GM12891 (cell line): ENCODE measurements around the gene FZD7.

Experiments used
- DNase-seq: peaks from one replicate; pipeline ENCODE4 v3.0.0; 2011; ENCODE audit warnings: low spot score; ENCODE audit not compliant: insufficient read length
- FAIRE-seq: peaks from 2 replicates; lab custom pipeline; 2011; peaks lifted over from hg19 to GRCh38; lab: Jason Lieb, UNC
- PAX5 ChIP-seq: IDR thresholded peaks from 2 replicates; pipeline ENCODE4 v1.6.1; 2011; ENCODE audit warnings: low read length, moderate library complexity, mild to moderate bottlenecking; ENCODE audit not compliant: insufficient read depth, severe bottlenecking
- POLR2A ChIP-seq: IDR thresholded peaks from 2 replicates; pipeline ENCODE4 v1.6.1; 2011; ENCODE audit warnings: low read depth, low read length, control low read depth
- POLR2AphosphoS5 ChIP-seq: IDR thresholded peaks from 2 replicates; pipeline ENCODE4 v1.6.1; 2011; ENCODE audit warnings: low read depth, low read length, control low read depth
- POU2F2 ChIP-seq: IDR thresholded peaks from 2 replicates; pipeline ENCODE4 v1.6.1; 2011; ENCODE audit warnings: low read depth, mild to moderate bottlenecking, control low read depth, low read length, moderate library complexity
- SPI1 ChIP-seq: IDR thresholded peaks from 2 replicates; pipeline ENCODE4 v1.6.1; 2011; ENCODE audit warnings: low read depth, low read length, control low read depth
- TAF1 ChIP-seq: IDR thresholded peaks from 2 replicates; pipeline ENCODE4 v1.6.1; 2011; ENCODE audit warnings: low read depth, low read length, control low read depth

The FZD7 gene

GRCh38 chr2:202034249-202035088, 814 bp downstream of the FZD7 start:
- FAIRE-seq (peak; percentile 80), DNase-seq (peak; percentile 15)
- TF ChIP-seq POU2F2 (no peak), PAX5 (no peak), SPI1 (no peak), TAF1 (no peak), POLR2A (no peak), POLR2AphosphoS5 (no peak)

GRCh38 chr2:202035089-202035940, 1.7 kb downstream of the FZD7 start:
- FAIRE-seq, result no peak
- no peak for DNase-seq
- TF ChIP-seq SPI1 (no peak), POLR2A (no peak), POLR2AphosphoS5 (no peak), PAX5 (no peak), POU2F2 (no peak), TAF1 (no peak)

GRCh38 chr2:202035941-202036372, 2.3 kb downstream of the FZD7 start:
- TF ChIP-seq POLR2AphosphoS5 (no peak), PAX5 (no peak), TAF1 (no peak), POU2F2 (no peak), SPI1 (no peak), POLR2A (no peak)
- DNase-seq, result no peak
- no peak for FAIRE-seq

- DNase-seq (no peak), FAIRE-seq (no peak)
- no peak for TF ChIP-seq POLR2AphosphoS5
- TF ChIP-seq POU2F2, result no peak
- TF ChIP-seq TAF1, result no peak
Measured at GRCh38 chr2:202036601-202037037, 3.0 kb downstream of the FZD7 start.

GRCh38 chr2:202037086-202037485, 3.4 kb downstream of the FZD7 start:
- DNase-seq, result no peak
- FAIRE-seq, result no peak
- TF ChIP-seq POU2F2 (no peak), POLR2A (no peak), TAF1 (no peak), SPI1 (no peak), PAX5 (no peak), POLR2AphosphoS5 (no peak)

DNA sequence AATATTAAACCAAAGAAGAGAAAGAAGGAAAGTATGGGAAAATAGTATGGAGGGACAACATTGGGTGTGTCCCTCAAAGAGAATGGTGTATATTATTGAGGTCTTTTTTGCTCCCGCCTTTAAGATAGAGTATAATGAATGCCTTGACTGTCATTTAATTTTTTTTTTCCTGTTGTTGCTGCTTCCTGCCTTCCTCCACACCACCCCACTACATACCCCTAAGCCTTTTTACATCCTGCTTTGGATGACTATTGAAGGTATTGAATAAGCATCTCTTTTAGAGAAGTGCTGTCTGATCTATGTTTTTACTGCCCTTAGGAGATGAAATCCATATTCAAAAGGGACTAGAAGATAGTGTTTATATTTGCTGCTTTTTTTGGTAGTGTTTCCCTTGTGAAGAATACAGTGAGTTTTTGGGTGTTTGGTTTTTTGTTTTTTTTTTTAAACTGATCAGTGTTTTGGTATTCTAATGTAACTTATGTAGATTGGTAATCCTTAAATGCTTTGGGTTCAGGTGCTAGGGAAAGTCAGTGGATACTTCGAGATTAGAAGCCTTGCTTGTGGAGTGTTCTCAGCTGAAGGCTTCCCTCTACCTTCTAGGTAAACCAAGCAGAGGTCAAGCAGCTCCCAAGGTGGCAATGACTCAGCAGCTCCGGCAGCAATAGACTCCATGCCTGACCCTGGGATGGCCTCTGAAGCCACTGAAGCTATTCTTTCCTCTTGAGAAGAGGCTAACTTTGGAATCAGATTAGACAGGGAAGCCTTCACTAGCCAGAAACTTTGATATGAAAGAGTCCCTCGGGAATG, 5.0 kb downstream of the FZD7 start:
- DNase-seq (no peak), FAIRE-seq (no peak)
- TF ChIP-seq TAF1 (no peak), PAX5 (no peak), POLR2A (no peak), POU2F2 (no peak), SPI1 (no peak), POLR2AphosphoS5 (no peak)

GRCh38 chr2:202039278-202040078, 5.8 kb downstream of the FZD7 start:
- TF ChIP-seq POU2F2 (no peak), POLR2A (no peak), POLR2AphosphoS5 (no peak), PAX5 (no peak), SPI1 (no peak)
- FAIRE-seq (no peak), DNase-seq (no peak)

GRCh38 chr2:202040079-202040844, 6.6 kb downstream of the FZD7 start:
- FAIRE-seq (no peak), DNase-seq (no peak)
- TF ChIP-seq TAF1 (no peak), PAX5 (no peak), POLR2A (no peak), SPI1 (no peak), POU2F2 (no peak), POLR2AphosphoS5 (no peak)
